GM19240 (cell line): ENCODE data around the gene IL1RAPL1.

ENCODE experiments used
- DNase-seq: peaks from one replicate; pipeline ENCODE4 v3.0.0; 2011; ENCODE audit warnings: low spot score; ENCODE audit not compliant: insufficient read length

IL1RAPL1 gene

DNA sequence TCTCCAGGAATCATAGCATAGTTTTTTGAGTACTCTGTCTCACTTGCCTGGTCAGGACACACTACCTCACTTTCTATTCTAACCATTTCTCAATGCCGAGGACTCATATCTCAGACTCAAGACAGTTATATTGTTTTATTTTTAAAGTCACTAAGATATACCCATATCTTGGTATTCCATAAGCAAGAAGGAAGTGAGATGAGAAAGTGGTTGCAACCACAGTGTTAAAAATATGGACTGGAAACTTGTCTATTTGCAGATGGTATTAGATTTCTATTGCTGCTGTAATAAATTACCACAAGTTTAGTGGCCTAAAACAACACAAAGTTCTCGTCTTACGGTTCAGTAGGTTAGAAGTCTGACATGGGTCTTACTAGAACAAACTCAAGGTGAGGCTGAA is 1283.4 kb downstream of the IL1RAPL1 start:
- DNase-seq = no peak

DNA sequence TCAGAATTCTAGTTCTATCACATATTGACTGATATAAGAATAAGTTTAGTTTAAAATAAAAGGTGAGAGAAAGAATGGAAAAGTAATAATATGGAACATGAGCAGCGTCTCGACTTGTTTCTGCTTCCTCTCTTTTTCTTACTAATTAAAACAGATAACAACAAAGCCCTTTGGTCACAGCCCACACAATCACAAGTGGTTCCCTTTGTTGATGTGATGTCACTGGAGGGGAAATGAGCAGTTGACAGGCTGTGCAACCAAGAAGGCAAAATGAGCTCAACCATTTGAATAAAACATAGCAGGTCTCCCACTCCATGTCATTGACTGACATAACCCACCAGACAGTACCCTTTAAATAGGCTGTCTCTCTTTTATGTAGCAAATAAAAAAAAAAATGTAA is 1285.6 kb downstream of the IL1RAPL1 start:
- DNase-seq = no peak

DNA sequence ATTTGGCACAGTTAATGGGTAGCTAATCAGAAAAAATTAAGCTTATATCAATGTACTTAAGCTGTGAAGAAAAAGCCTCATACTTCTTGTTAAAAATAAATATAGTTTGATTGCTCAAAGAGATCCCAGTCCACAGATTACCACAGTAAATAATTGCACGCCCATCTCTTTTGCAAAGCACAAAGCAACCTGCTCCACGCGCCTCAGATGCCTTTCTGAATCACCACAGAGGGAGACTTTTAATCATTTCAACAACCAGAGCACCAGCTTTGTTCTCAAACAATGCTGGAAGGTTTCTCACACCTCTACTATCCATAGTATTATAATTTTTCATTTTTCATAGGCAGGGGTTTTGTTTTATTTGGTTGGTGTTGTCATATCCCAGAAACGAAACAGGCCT is 1289.5 kb downstream of the IL1RAPL1 start:
- DNase-seq = no peak

DNA sequence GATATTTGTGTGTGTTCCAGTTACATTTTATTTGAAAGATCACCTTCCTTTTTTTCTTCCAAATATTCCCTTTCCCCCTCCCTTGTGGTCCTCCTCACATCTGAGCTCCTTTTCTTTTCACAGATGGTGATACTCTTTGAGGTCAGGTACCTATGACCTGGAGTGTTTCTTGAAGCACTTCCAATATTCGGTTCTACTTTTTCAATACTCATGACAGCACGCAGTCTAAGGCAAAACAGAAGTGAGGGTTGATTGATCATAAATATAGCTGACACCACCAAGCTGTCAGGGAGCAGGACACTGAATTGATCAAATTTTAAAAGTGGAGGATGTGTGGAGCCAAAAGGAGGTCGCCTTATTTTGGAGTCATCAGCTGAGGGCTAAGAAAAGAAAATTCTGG is 1293.7 kb downstream of the IL1RAPL1 start:
- no peak for DNase-seq

DNA sequence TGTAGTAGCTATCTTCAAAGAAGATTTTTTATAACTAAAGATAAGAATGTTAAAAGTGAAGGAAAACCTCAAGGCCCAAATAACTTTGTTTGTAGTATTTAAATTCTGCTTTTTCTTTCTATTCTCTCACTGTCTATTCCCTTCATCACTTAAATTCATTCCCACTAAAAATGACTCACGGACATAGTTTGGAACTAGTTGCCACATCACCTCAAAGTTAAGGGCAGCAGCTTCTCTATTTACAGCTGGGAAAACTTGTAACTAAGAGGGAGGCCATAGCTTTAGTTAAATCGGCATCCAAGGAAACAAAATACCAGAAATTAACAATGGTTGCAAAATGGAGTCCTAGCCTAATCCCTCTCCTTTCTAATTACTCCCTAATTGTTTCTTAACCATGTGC is 1302.8 kb downstream of the IL1RAPL1 start:
- no peak for DNase-seq

DNA sequence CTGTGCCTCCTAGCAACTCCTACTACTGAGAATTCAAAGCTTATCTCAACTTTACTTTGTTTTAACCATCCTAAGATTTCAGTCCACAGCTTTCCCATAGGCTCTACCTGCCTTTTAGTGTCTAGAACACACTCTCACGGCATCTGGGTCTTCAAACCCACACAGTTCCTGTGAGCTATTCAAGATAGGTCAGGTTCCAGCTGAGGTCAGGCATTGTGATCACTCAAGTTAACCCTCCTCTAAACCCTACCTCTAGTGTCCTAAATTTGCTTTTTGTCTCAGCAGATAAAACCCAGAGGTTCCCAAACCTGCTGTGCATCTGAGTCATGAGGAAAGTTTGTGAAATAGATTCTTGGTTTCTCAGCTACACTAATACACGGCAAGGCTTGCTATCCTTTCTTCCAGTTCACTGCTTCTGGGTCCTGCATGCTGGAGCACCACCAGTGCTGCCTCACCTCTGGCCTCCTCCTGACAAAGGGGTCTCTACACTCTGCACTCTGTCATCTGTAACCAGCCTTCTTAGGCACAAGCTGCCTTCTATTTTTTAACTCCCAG is 1303.5 kb downstream of the IL1RAPL1 start:
- DNase-seq = no peak

DNA sequence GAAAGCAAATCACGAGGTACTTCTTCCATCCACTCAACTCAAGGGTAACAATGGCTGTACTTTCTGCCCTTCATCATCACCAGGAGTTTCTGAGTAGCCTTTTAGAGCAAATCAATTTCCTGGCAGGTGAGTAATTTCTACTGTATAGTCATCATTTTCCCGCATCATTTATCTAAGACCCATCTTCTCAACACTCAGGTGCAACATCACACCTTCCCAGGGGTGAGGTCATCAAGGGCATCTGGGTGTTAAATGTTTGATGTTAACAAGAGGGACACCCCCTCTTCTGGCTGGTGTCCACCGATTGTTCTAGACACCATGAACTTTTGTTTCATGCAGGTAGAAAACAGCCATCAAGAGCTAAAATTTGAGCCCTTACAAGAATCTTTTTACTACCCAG is 1314.8 kb downstream of the IL1RAPL1 start:
- DNase-seq = no peak

DNA sequence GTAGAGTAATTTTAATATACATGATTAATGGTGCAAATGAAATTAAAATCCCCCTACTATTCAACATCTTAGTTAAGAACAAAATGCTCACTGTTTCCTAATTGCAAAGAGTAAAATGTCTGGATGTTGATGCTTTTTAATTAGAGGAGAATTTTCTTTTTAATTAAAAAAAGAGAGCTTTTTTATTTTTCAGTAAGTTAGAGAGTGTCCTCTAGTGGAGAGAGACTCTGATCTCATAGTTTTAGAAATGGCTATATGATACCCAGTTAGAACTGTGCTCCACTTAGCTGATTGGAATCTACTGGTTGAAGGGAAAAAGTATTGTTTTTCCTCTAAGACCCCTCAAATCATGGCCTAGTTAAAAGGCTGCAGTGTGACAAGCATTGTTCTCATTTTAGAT is 1316.1 kb downstream of the IL1RAPL1 start:
- no peak for DNase-seq

DNA sequence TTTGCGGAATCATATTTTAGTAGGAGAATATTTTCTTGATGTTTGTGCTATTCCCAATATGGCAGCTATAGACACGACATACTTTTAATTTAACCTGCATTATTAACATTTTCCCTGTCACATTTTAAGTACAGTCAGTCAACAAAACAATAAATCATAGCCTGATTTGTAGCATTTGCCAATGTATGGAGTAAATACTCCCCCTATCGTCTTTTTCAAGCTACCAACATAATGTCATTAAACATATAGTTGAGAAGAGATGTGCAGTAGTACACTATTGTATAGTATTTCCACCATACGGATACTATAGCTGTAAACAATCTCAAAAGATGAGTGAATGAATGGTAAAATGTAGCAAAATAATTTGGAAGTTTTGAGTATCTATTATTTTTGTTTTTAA is 1324.4 kb downstream of the IL1RAPL1 start:
- DNase-seq = no peak

DNA sequence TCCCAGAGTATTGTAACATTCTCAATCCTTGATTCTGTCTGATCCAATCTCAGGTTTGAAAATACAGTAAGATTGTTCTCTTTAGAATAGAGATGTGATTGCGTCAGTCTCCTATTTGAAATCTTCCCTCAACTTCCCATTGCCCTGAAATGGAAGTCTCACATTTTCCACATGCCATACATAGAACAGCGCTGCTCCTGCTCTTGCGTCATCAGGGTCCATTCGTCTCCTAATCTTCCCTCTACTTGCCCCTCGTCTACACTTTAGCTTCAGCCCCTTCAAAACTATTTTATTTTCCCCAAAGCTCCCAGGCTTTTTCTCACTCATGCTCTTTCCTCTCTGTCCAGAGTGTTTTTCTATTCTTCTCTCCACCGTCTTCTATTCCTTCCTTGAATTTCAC is 1326.4 kb downstream of the IL1RAPL1 start:
- no peak for DNase-seq

DNA sequence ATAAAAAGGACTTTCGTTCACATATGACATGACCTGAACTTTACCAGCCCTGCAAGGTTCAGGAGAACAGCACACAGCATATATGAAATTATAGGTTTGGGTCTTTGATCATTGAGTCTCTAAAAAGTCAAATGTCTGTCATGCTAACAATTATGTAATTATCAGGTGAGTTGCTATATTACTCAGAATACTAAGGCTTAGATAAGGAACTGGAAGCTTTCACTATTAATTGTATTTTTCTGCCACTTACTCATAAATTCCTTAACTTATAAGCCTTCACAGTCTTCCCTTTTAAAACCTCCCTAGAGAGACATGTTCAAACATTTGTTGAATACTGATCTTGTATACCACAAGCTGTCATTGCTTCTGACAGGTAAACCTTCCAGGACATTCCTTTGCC is 1335.4 kb downstream of the IL1RAPL1 start:
- no peak for DNase-seq

DNA sequence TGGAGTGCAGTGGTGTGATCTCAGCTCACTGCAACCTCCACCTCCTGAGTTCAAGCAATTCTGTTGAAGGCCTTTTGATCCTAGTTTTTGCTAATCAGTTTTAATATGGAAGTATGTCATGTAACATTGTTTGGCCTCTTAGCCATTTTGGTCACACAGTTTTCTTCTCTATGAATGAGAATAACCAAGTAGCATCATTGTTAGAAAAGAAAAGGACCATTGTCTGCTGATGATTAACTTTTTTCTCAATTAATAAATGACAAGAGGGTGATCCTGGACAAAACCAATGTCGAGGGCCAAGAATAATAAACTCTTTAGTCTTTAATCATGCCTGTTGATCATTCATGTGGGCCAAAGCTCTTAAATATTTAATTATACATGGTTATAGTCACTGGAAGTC is 1338.8 kb downstream of the IL1RAPL1 start:
- no peak for DNase-seq

DNA sequence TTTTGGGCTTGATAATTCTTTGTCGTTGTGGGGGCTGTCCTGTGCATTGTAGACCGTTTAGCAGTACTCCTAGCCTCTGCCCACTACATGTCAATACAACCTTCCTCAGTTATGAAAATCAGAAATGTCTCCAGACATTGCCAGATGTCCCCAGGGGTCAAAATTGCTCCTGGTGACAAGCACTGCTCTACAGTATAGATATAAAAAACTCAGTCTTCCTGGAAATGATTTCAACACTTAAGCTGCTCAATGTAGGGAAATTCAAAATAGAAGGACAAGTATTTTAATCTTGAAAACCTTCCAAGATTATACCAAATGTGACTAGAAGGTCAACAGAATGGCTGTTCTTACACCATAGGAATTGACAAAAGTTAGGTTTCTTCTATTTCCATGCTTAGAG is 1339.4 kb downstream of the IL1RAPL1 start:
- no peak for DNase-seq

DNA sequence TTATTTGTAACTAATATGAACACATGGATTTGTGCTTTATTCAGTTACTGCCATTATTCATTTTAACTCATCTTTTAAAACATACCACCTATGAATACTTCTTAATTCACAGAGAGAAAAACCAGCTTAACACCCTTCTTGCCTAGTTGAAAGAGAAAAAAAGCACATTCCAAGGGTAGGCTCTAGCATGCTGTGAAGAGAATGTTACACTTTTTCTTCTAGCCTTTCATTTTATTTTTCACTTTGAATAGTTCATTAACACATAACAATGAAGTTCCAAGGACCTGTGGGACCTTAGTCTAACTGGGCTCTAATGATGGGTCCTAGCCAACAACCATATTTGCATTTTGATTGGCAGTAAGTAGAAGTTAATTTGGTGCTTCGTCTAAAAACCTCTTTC is 1348.2 kb downstream of the IL1RAPL1 start:
- DNase-seq = no peak

DNA sequence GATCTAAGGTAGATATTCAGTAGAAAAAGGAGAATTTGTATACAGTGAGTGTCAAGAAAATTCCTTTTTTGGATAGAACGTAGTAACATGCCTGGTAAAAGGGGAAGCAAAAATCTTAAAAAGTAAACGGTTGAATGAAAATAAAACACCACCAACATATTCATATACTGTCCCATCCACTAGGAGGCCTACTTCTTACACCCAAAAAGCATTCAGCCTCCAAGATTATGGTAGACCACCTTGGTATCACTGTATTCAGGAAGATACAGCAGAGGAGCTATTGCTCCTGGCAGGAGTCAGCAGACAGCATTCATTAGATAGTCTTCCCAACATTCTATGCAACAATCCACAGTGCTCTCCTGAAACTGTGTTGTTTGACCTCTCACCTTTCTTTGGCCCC is 1353.5 kb downstream of the IL1RAPL1 start:
- no peak for DNase-seq

DNA sequence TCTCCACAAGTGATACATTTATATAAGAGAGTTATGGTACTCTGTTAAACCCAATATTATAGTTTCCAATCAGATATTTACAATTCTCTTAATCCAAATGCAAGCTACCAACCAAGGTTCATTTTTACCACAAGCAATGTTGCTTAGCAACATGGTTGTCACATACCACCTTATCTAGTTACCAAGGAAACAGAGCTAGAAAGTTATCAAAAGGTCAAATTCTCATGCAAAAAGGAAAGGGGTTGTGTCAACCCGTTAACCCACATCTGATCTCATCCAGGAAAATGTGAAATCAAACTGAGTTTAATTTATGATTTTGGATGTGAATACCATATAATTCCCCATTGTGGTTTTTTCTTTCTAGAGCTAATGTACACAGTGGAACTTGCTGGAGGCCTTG is 1354.0 kb downstream of the IL1RAPL1 start:
- DNase-seq = no peak

DNA sequence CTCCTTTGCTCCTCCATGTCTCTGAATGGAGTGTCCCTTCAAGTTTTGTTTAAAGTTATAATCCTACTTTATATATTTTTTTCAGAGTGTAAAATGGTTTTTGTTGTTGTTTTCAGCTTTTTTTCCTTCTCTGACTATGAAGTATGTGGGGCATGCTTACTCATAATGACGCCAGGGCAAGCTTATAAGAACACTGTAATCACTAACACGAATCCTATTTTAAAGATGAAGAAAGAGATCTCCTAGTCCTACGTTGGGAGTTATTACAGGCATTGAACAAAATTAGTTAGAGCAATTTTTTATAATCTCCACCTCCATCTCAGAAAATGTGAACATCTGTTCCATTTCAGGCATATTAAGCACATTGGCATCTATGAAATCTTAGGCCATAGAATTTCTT is 1360.0 kb downstream of the IL1RAPL1 start:
- no peak for DNase-seq

DNA sequence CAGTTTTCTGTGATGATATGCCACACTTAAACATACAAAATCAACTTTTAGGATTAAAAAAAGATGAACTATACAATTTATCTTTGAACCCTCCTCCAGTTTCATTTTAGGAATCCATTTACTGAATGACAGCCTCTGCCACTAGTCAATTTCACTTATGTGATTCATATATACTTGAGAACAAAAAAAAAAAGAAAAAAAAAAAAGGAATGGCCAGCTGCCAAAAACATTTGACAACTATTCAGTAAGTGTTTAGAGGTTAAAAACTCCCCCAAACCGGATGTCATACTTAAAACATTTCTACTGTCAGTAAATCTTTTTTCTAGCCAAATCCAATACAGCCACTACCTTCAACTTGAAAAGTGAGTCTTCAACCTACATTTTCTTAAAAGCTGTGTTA is 1361.4 kb downstream of the IL1RAPL1 start:
- DNase-seq = no peak

DNA sequence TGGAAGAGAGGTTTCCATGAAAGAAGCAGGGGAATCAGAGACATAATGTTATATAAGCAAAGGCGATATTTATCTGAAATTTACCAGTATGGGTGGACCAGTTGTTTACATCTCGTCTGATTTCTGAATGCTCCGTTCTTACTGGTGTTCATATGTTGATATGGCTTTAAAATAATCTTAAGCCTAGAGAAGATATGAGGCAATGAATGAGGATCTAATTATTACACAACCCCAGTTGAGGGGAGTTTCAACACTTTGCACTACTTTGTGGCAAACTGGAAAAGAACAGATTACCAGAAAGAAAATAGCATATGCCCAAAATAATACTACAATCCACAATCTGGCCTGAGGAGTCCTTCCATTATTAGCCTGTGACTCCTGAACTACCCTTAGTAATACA is 1364.8 kb downstream of the IL1RAPL1 start:
- no peak for DNase-seq

DNA sequence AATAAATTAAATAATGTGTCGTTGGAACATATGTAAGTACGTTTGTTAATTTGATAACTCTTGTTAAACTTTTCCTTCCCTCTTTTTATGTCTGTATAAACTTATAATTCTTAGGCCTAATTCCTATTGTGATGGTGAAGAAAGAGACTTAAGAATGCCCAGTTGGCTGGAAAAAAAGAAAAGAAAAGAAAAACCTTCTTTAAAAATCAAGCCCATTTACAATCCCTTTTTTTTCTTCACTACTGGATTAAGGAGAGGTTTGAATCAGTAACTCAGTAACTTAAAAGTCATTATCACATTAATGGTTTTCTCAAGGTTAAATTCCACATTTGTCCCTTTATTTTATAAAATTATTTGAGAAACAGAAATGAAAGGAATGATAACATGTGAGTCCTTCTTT is 1374.8 kb downstream of the IL1RAPL1 start:
- no peak for DNase-seq

DNA sequence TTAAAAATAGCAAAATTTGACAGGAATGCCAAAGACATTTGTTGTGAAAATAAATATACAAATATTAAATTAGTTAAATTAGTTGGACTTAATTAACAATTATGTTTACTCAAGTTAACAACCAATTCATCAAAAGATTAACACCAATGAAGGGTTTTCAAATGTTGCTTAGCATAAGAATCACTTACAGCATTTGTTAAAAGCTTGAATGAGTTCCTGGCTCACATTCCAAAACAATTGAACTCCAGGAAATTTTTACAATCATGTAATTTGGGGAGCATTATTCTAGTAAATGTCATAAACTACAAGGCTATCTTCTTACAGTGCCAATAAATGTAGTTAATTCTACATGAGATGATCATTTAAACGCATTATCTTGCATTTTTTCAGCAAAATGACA is 1378.4 kb downstream of the IL1RAPL1 start:
- no peak for DNase-seq

DNA sequence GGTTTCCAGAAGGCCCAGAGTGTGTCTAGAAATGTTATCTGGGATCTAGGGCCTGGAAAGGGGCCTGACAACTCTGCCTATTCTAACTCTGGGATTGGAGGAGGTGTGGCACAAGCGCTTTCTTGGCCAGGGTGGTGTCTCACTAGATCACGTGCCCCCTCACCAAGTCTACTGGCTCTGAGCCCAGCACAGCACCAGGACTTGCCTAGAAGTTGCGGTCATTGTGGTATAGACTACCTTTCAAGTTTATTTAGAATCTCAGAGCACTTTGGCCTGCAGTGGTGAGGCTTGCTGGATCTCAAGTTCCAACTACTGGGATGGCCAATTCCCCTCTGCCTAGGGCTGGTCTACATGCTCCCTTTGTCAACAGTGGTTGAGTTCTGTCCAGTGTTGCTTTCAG is 1404.8 kb downstream of the IL1RAPL1 start:
- no peak for DNase-seq

DNA sequence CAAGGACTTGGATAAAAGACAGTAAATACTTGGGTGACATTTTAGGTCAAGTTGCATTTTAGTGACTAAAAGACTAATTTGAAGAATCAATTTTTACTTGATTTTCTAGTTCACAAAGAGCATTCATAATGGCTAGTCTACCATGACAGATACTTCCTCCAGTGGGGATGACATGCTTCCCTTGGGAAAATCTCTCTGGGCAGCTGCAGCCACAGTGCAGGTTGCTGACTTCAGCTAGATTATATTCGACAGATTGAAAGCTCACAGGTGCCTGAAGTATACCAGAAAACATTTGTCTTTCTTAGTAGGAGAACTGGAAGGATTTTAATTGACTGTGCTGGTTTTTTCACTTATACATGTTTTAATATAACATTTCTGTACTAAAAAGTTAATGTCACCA is 1418.6 kb downstream of the IL1RAPL1 start:
- DNase-seq = no peak
